Stimulated activated CD4-positive, alpha-beta T cell treated with anti-CD3 and anti-CD28 coated beads, Interleukin-12 subunit alpha, Interleukin-12 subunit beta, amount 100 ng/mL, for 24 hours (primary cell): ENCODE data around the gene DDI2.

Source experiments
- DNase-seq, 2 experiments: peaks; one replicate each; pipeline ENCODE4 v3.0.0-alpha.2; 2020; ENCODE audit warnings: low read depth in 2 of 2

The DDI2 gene

DNA sequence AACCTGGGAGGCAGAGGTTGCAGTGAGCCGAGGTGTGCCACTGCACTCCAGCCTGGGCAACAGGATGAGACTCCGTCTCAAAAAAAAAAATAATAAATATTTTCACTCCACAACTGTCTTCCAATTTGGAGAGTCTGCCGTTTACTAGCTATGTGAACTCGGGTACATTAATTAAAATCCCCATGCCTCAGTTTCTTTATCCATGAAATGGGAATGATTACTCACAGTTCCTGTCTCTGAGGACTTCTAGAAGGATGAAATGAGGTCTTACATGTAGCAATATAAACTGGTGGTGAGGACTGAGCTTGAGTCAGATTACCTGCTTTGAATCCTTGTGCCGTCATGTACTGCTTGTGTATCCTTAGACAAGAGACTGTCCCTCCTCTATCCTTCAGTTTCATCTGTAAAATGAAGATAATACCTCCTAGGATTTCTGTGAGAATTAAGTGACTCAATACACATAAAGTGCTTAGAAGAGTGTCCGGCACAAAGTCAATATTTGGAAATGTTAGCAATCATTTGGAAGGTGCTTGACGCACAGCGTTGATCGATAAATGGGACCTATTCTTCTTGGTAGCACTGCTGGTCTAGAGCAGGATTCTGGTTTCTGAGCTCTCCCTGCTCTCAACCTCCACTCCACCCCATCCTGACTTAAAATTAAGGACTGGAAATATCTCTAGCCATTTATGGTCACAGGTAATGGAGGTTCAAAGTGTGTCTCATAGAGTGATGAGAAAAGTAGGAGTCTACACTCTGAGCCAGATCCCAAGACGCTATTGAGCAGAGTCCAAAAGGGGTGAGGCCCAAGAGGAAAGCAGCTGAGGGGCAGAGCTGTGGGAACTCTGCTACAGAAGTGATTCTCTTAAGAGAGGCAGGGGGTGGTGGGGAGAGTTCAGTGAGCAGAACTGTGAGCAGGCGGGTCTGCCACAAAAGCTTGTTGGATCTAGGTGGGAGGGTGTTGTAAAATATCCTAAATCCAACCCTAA is 11.6 kb upstream of the DDI2 start:
- DNase-seq, result no peak

DNA sequence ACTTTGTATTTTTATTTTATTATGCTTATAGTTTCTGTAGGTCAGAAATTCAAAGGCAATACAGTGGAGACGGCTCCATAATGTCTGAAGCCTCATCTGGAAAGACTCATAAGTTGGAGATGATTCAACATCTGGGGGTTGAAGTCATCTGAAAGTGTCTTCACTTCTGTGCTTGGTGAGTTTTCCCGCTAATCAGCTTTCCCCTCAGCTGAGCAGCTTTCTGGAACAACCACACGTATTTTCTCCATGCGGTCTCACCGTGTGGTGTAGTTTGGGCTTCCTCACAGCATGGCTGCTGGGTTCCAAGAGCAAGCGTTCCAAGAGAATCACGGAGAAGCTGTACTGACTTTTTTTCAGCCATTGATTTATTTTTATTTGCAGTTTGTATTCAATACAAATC is 7.6 kb upstream of the DDI2 start:
- DNase-seq, result no peak

DNA sequence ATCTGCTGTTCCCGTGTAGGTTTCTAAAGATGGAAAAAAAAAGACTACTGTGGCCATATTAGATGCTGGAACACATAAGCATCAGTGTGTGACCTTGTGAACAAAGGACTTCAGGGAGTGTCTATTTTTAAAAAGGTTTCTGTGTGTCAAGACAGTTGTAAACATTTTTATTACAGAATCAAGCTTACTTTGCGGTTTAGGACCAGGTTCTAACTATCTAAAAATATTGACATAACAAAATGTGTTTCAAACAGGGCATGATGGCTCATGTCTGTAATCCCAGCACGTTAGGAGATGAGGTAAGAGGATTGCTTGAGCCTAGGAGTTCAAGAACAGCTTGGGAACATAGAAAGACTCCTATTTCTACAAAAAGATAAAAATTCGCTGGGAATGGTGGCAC is 7.1 kb upstream of the DDI2 start:
- DNase-seq, result no peak

DNA sequence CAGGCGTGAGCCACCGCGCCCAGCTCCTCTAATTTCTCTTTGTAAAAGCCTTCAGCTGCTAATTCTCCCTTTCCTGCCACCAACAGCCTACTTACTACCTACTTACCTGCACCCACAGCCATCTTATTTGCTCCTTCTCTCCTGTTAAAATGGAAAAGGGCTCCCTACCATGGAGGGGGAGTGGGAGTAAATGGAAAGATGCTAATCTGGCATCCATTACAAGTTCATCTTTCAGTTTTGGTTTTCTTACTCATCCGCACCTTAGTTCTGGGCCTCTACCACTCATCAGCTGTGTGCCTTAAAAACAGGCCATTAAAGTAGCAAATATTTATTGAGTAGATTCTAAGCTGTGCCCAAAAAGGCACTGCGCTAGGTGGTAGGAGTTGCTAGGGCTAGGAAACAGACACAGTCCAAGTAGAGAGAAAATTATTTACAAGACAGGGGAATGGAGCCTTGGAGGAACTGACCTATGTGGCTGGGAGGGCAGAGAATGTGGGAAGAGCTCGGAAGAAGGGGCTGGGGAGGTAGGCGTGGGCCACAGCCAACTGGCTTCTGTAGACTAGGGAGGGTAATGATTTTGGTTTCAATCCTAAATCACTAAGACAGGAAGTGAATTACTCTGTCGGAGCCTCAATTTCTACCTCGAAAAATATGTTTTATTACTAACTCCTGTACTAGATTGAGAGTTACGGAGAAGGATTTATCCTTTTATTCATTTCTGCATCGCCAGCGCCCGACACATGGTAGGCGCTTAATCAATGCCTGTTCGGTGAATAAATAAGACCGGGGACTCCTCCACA is 685 bp upstream of the DDI2 start:
- no peak for DNase-seq

DNA sequence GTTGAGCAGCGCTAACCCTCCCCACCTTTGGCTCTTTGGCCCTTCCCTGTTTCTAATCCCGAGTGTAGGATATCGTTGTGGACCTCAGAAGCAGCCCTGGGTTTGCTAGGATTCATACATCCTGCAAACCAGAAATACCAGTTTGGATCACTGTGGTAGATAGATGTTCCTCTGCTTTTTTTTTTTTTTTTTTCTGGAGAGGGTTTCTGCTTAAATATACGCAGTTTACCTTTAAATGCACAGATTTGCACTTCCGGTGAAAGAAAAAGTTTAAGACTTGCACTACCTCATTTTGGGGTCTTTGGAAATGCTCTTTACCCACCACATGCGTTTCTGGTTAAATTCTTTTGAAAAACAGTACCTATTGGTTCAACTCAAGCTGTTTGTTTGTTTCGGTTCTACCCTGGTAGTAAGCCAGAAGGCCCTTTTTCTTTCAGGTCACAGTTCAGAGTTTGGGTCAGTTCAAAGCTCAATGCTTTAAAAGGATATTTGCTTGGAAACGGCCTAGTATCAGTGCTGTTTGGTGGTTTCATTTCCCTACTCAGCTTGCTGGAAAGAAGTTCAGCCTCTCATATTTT is 908 bp downstream of the DDI2 start:
- no peak for DNase-seq

DNA sequence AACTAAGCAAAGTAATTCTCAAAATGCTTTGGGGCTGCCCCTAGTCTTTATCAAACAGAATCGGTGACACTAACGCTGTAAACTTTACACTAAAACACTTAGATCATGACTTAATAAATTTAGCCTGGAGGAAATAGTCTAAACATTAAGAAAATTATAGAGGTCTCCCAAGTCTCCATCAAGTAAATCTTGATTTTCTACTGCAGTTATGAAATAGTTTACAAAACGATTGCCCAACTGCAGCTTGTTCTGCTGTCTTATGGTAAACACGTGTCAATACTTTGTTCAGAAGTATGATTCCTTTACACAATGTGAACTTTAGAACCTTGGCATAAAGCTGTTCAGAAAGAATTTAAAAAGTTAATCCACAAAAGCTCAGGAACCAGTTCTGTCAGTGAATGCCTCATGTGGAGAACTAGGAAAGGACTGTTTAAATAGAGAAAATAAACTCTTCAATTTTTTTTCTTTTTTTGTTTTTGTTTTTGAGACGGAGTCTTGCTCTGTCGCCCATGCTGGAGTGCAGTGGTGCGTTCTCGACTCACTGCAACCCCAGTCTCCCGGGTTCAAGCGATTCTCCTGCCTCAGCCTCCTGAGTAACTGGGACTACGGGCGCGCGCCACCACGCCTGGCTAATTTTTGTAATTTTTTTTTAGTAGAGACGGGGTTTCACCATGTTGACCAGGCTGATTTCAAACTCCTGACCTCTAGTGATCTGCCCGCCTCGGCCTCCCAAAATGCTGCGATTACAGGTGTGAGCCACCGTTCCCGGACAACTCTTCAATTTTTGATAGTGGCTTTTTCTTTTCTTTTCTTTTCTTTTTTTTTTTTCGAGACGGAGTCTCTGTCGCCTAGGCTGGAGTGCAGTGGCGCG is 1.6 kb downstream of the DDI2 start:
- no peak for DNase-seq

DNA sequence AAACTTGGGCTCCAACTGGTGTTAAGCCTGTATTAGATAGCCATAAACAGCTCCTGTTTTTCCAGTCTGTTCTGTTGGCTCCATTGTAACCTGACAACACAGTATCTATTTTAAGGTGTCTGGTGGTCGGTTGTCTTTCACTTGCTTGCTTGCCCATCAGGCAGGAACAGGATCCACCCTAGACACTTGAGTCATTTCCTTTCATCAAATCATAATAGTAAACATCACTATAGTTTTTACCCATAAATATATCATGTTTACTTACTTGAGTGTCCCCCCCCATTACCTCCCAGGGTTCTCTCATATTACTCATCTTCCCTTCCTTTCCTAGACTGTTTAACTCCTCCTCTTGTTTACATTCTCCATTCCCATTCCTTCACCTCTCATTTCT is 2.9 kb downstream of the DDI2 start:
- no peak for DNase-seq

DNA sequence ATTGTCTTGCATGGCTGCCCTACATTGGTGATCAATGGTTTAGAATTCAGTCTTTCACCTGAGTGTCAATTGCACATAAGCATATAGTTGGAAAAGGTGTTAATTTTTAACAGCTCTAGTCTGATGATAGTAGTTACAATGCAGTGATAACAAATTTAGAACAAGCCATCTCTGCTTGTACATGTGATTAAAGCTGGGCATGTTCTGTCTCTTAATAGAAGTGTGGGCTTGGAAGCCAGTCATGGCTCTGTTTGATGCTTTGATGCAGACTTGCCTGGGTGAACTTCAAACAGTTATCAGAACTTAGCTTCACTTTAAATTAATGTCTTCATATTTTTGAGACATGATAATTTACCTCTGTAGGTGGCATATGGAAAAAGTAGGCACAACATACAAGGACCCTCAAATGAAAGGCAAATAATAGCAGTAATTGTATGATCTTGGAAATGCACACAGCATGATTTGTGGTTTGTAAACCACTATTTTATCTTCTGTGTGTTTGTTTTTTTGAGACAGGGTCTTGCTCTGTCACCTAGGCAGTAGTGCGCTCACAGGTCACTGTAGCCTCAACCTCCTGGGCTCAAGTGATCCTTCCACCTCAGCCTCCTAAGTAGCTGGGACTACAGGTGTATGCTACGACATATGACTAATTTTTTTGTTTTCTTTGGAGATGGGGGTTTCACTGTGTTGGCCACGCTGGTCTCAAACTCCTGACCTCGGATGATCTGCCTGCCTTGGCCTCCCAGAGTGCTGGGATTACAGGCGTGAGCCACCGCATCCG is 3.8 kb downstream of the DDI2 start:
- DNase-seq, result no peak

DNA sequence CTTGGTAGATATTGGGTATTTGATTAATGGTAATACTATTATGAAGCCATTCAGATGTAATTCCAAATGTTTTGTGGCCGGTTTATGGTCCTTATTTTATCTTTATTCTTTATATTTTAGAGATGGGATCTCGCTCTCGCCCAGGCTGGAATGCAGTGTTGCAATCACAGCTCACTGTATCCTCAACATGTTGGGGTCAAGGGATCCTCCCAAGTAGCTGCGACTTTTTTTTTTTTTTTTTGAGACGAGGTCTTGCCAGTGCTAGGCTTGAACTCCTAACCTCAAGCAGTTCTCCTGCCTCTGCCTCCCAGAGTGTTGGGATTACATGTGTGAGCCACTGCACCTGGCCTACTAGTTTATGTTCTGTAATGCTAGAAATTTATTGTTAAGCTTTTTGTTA is 4.7 kb downstream of the DDI2 start:
- no peak for DNase-seq

DNA sequence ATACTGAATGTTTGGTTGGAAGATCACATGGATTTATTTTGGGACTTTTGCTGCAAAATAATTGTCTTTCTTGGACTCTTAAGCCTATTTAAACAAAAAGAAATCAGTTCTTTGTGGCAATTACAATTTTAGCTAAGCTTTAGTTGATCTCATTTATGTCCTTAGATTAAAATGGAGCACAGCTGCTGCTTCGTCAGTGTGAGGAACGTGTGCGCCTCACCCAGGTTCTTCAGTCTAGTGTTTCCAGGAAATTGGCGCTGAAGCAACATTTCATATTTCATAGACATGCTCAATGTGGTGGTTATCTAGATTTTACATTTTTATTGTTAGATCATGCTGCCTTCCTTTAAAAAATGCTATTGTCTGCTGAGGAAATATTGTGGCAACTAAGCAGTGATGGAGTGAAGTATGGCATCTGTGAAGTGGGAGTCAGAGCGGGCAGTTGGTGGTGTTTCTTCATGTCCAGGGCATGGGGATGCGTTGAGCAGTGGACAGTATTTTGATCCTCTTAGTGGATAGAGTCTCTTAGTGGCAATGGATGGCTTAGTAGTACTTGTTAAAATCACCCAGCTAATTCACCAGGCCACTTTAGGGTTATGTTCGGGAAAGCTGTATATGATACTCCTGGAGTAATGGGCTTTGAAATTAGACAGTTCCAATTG is 5.6 kb downstream of the DDI2 start:
- no peak for DNase-seq

DNA sequence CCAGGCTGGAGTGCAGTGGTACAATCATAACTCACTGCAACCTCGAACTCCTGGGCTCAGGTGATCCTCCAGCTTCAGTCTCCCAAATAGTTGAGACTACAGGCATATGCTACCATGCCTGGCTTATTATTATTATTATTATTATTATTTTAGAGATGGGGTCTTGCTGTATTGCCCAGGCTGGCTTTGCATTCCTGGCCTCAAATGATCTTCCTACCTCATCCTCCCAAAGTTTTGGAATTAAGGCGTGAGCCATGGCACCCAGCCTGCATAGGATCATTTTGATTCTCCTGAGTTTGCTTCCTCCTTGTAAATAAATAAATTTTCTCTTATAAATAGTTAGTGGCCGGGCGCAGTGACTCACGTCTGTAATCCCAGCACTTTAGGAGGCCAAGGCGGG is 6.2 kb downstream of the DDI2 start:
- DNase-seq, result no peak

DNA sequence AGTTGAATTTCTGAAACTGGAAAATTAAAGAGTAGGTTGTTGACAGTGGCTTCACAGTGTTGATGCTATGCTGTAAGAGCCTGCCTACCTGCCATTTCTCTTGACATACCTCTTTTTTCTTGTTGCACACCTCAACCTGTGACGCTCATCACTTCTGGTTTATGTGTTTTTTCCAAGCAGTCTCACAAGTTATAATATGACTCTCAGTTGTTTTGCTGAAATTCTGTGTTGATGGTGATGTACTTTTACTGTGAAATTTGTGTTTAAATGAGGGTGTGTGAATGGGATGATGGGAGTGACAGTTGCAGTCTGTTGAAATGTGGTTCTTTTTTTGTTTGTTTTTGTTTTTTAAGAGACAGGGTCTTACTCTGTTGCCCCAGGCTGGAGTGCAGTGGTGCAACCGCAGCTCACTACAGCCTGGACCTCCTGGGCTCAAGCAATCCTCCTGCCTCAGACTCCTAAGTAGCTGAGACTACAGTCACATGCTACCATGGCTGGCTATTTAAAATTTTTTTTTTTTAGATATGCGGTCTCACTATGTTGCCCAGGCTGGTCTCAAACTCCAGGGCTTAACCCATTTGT is 7.0 kb downstream of the DDI2 start:
- DNase-seq, result no peak

DNA sequence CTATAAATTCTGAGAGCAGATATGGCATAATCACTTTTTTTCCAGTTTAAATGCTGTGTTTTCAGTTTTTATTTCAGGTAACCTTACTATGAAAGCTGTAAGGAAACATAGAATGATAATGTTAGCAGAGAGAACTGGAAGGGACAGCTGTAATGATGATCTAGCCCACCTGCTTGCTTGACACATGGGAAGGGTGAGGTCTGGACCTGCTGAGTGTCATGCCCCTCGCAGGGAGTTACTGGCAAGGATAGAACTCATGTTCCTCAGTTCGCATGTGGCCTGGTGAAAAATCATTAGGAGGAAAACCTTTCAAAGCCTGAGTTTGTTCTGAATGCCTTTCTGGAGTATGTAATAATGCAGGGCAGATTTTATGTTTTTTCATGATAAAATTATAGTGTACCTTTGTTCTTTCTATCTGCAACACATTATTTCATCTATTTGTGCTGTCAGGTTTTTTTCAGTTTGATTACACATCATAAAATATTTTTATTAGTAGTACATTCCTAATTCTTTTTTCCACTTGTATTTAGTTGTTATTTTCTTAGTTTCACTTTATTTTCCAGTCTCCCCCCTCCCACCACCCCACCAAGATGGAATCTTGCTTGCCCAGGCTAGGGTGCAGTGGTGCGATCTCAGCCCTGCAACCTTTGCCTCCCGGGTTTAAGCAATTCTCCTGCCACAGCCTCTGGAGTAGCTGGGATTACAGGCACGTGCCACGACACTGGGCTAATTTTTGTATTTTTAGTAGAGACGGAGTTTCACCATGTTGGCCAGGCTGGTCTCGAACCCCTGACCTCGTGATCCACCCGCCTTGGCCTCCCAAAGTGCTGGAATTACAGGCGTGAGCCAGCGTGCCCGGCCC is 8.0 kb downstream of the DDI2 start:
- no peak for DNase-seq

DNA sequence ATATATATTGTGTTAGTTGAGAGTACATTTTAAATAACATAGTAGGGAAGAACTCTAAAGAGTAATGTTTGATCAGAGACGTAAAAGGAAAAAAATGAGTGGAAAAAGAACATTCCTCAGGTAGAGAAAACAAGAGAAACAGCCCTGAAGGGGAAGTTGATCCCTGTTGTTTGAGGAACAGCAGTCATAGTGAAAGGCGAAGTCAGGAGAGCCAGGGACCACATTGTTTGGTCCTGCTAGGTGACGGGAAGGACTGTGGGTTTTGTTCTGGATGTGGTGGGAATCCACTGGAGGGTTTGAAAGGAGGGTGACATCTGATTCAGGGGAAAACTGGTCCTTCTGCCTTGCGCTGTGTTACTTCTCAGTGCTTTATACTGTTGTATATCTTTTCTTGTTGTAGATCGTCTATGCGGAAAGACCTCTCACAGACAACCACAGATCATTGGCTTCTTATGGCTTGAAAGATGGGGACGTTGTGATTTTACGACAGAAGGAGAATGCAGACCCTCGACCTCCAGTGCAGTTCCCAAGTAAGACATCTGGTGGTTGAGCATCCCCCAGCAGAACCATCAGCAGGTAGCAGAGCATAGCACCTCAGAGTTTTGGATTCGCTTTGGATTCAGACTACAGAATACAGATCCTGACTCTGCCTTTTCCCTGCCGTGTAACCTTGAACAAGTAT is 9.2 kb downstream of the DDI2 start:
- DNase-seq, result no peak

DNA sequence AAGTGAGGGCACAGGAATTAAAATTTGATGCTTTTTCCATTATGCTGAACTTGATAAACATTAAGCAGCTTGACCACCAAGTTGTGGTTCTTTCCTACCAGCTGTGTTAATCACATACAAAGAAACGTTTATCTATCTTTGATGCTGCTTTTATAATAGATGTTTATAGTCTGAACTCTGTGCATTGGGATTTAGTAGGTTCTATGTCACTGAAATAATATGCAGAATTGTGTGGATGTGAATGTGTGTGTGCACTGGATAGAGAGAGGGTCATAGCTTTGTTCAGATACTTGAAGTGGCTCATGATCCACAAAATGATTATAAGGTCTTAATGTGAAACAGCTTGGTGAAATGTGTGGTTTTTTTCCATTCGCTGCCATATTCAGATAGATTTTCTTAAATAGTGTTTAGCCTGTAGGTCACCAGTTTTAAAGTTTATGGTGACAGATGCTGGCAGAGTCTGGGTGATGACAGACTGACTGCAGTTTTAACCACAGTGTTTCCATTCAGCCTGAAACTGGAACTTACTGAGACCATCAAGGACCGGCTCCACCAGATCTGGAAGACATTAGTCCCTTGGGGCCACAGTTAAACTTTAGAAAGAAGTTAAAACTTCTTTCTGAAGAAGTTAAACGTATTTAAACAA is 10.2 kb downstream of the DDI2 start:
- DNase-seq, result no peak

DNA sequence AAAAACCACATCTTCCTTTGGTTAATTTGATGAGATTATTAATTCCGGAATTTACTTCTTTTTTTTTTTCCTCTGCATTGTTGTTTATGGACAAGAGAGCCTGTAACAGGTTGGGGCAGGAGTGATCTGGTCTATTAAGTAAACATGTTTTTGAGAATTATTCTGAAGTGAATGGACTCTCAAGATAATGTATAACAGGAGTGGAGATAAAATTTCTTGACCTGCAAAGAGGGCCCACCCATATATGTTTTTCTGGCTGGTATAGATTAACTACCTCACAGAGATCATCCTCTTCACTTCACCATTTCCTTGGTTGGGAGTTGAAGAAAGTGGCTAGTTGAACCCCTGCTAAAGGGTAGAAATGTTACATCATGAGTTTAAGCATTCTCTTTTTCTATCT is 10.7 kb downstream of the DDI2 start:
- no peak for DNase-seq

DNA sequence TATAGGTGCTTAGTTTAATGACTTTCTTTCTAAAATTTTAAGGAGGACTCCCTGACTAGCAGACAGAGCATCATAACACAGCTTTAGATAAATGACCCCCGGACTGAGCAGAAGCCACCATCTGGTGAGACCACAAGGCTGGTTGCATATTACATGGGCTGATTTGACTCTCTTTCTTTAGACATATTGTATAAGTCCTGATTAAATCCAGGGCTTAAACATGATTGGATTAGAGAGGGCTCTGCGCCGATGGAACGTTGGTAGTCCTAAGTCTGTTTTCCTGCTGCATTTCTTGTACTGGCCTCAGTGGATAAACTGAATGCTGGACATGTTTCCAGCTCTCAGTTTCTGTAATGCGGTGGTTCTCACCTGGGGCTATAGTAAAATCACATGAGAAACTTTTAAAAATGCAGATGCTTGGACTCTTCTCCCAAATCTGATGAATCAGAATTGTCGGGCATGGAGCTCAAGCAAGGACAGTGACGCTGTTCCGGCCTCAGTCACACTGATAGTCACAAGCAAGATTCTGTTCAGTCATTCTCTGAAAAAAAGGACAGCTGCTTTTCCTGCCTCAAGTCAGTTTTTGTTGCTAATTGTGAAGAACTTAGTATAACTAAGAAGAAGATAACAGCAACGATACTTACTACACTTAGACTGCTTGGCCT is 16.6 kb downstream of the DDI2 start:
- DNase-seq, result no peak
